ENCODE measurements around the gene GNS.

Gene GNS

GRCh38 chr12:64687816-64688215 lies 71.4 kb downstream of the GNS start:
- Histone ChIP-seq H3K27ac (ENCODE audit: insufficient read depth in 1 of 2, low read depth in 1 of 2, low read length in 2 of 2, poor library complexity in 1 of 2, severe bottlenecking in 2 of 2) (no peak overlapping the region), H3K4me3 (ENCODE audit: control insufficient read depth in 1 of 7, extremely low read depth in 1 of 7, insufficient read depth in 4 of 7, low read depth in 2 of 7, low read length in 6 of 7) (no peak overlapping the region), H3K27me3 (replicated peaks in 2 of 5; ENCODE audit: control insufficient read depth in 4 of 5, insufficient read depth in 5 of 5, low read length in 4 of 5) (no peaks in the 10 kb centered on the region), H3K4me1 (ENCODE audit: control extremely low read depth in 1 of 4, control insufficient read depth in 4 of 4, insufficient read depth in 4 of 4, low read length in 3 of 4) (peaks cover 2 to 31% (median 17%) of the 10 kb centered on the region in 4 experiments), H3K36me3 (ENCODE audit: control insufficient read depth in 4 of 4, insufficient read depth in 4 of 4, low read length in 3 of 4) (peaks cover 0 to 23% (median 18%) of the 10 kb centered on the region in 4 experiments), H3K9me3 (ENCODE audit: control extremely low read depth in 1 of 5, control insufficient read depth in 4 of 5, insufficient read depth in 2 of 5, low read depth in 1 of 5, low read length in 4 of 5) (no peaks in the 10 kb centered on the region)
- DNase-seq = no peak
- CTCF ChIA-PET = interaction anchor here (0.6 to 1.9 kb wide), 5 partner anchors 8 to 139 kb away, joined by 3 to 9 read pairs (median 3); no protein-coding TSS in a partner anchor
- WGBS (ENCODE audit: insufficient coverage) = 73% methylated on average over 5 of the region's 5 CpGs
- POLR2A ChIA-PET = no interaction called here

GRCh38 chr12:64685605-64686004 lies 73.6 kb downstream of the GNS start:
- no peaks in the 10 kb centered on the region for H3K9me3 ChIP-seq (ENCODE audit: control extremely low read depth in 1 of 5, control insufficient read depth in 4 of 5, insufficient read depth in 2 of 5, low read depth in 1 of 5, low read length in 4 of 5)
- no peak for DNase-seq
- H3K4me1 ChIP-seq (ENCODE audit: control extremely low read depth in 1 of 4, control insufficient read depth in 4 of 4, insufficient read depth in 4 of 4, low read length in 3 of 4) = peaks cover 7 to 44% (median 25%) of the 10 kb centered on the region in 4 experiments
- no peaks in the 10 kb centered on the region for H3K27me3 ChIP-seq (replicated peaks in 2 of 5; ENCODE audit: control insufficient read depth in 4 of 5, insufficient read depth in 5 of 5, low read length in 4 of 5)
- over 99% methylated on average over 13 of the region's 15 CpGs for WGBS (ENCODE audit: insufficient coverage)
- no peak overlapping the region for H3K27ac ChIP-seq (ENCODE audit: insufficient read depth in 1 of 2, low read depth in 1 of 2, low read length in 2 of 2, poor library complexity in 1 of 2, severe bottlenecking in 2 of 2)
- H3K4me3 ChIP-seq (ENCODE audit: control insufficient read depth in 1 of 7, extremely low read depth in 1 of 7, insufficient read depth in 4 of 7, low read depth in 2 of 7, low read length in 6 of 7) = no peak overlapping the region
- peaks cover 0 to 17% (median 15%) of the 10 kb centered on the region in 4 experiments for H3K36me3 ChIP-seq (ENCODE audit: control insufficient read depth in 4 of 4, insufficient read depth in 4 of 4, low read length in 3 of 4)
- POLR2A ChIA-PET = no interaction called here
- CTCF ChIA-PET = interaction anchor here (0.7 to 1.3 kb wide), 5 partner anchors 10 to 136 kb away, joined by 3 to 4 read pairs (median 3); no protein-coding TSS in a partner anchor

GRCh38 chr12:64685050-64685449 lies 74.2 kb downstream of the GNS start:
- Histone ChIP-seq H3K4me3 (ENCODE audit: control insufficient read depth in 1 of 7, extremely low read depth in 1 of 7, insufficient read depth in 4 of 7, low read depth in 2 of 7, low read length in 6 of 7) (no peak overlapping the region), H3K27ac (ENCODE audit: insufficient read depth in 1 of 2, low read depth in 1 of 2, low read length in 2 of 2, poor library complexity in 1 of 2, severe bottlenecking in 2 of 2) (no peak overlapping the region), H3K27me3 (replicated peaks in 2 of 5; ENCODE audit: control insufficient read depth in 4 of 5, insufficient read depth in 5 of 5, low read length in 4 of 5) (no peaks in the 10 kb centered on the region), H3K4me1 (ENCODE audit: control extremely low read depth in 1 of 4, control insufficient read depth in 4 of 4, insufficient read depth in 4 of 4, low read length in 3 of 4) (peaks cover 7 to 49% (median 26%) of the 10 kb centered on the region in 4 experiments), H3K9me3 (ENCODE audit: control extremely low read depth in 1 of 5, control insufficient read depth in 4 of 5, insufficient read depth in 2 of 5, low read depth in 1 of 5, low read length in 4 of 5) (no peaks in the 10 kb centered on the region), H3K36me3 (ENCODE audit: control insufficient read depth in 4 of 4, insufficient read depth in 4 of 4, low read length in 3 of 4) (peaks cover 0 to 17% (median 15%) of the 10 kb centered on the region in 4 experiments)
- WGBS (ENCODE audit: insufficient coverage) = 100% methylated on average over 5 of the region's 6 CpGs
- POLR2A ChIA-PET = no interaction called here
- DNase-seq = no peak
- CTCF ChIA-PET = interaction anchor here (1.2 to 1.6 kb wide), 4 partner anchors 11 to 125 kb away, joined by 3 to 5 read pairs (median 4); no protein-coding TSS in a partner anchor

DNA sequence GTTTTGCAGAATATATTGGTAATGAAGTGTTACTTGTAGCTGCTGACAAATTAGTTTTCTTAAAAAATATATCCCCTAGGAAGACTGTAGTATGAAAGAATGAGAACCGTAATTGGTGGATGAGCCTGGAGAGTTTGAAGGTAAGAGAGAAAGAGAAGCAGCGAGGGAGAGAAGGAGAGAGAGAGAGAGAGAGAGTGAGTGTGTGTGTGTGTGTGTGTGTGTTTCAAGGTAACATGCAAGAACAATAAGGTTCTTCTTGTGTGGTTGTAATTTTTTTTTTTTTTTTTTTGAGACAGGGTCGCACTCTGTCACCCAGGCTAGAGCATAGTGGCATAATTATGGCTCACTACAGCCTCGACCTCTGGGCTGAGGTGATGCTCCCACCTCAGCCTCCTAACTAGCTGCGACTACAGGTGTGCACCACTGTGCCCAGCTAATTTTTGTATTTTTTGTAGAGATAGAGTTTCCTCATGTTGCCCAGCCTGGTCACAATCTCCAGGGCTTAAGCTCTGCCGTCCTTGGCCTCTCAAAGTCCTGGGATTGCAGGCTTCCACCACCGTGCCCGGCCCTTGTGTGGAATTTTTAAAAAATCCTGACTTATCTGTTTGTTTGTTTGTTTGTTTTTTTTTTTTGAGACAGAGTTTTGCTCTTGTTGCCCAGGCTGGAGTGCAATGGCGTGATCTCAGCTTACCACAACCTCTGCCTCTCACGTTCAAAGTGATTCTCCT lies 75.2 kb downstream of the GNS start:
- ChIA-PET POLR2A (no interaction called here), CTCF (interaction anchor here (0.7 to 2.0 kb wide), 5 partner anchors 62 to 134 kb away, joined by 3 to 8 read pairs (median 4); no protein-coding TSS in a partner anchor)
- no peaks in the 10 kb centered on the region for H3K27me3 ChIP-seq (replicated peaks in 2 of 5; ENCODE audit: control insufficient read depth in 4 of 5, insufficient read depth in 5 of 5, low read length in 4 of 5)
- no peaks in the 10 kb centered on the region for H3K9me3 ChIP-seq (ENCODE audit: control extremely low read depth in 1 of 5, control insufficient read depth in 4 of 5, insufficient read depth in 2 of 5, low read depth in 1 of 5, low read length in 4 of 5)
- H3K4me3 ChIP-seq (ENCODE audit: control insufficient read depth in 1 of 7, extremely low read depth in 1 of 7, insufficient read depth in 4 of 7, low read depth in 2 of 7, low read length in 6 of 7) = no peak overlapping the region
- peaks cover 9 to 52% (median 32%) of the 10 kb centered on the region in 4 experiments for H3K4me1 ChIP-seq (ENCODE audit: control extremely low read depth in 1 of 4, control insufficient read depth in 4 of 4, insufficient read depth in 4 of 4, low read length in 3 of 4)
- no peak overlapping the region for H3K27ac ChIP-seq (ENCODE audit: insufficient read depth in 1 of 2, low read depth in 1 of 2, low read length in 2 of 2, poor library complexity in 1 of 2, severe bottlenecking in 2 of 2)
- DNase-seq = no peak
- peaks cover 0 to 17% (median 15%) of the 10 kb centered on the region in 4 experiments for H3K36me3 ChIP-seq (ENCODE audit: control insufficient read depth in 4 of 4, insufficient read depth in 4 of 4, low read length in 3 of 4)
- WGBS (ENCODE audit: insufficient coverage) = 96% methylated on average over 5 of the region's 10 CpGs

GRCh38 chr12:64682572-64683277 lies 76.5 kb downstream of the GNS start:
- H3K4me3 ChIP-seq (ENCODE audit: control insufficient read depth in 1 of 7, extremely low read depth in 1 of 7, insufficient read depth in 4 of 7, low read depth in 2 of 7, low read length in 6 of 7) = no peak overlapping the region
- H3K36me3 ChIP-seq (ENCODE audit: control insufficient read depth in 4 of 4, insufficient read depth in 4 of 4, low read length in 3 of 4) = peaks cover 0 to 10% (median 8%) of the 10 kb centered on the region in 4 experiments
- 84% methylated on average over 3 of the region's 6 CpGs for WGBS (ENCODE audit: insufficient coverage)
- H3K27me3 ChIP-seq (replicated peaks in 2 of 5; ENCODE audit: control insufficient read depth in 4 of 5, insufficient read depth in 5 of 5, low read length in 4 of 5) = no peaks in the 10 kb centered on the region
- H3K9me3 ChIP-seq (ENCODE audit: control extremely low read depth in 1 of 5, control insufficient read depth in 4 of 5, insufficient read depth in 2 of 5, low read depth in 1 of 5, low read length in 4 of 5) = no peaks in the 10 kb centered on the region
- H3K4me1 ChIP-seq (ENCODE audit: control extremely low read depth in 1 of 4, control insufficient read depth in 4 of 4, insufficient read depth in 4 of 4, low read length in 3 of 4) = peaks cover 9 to 50% (median 33%) of the 10 kb centered on the region in 4 experiments
- no peak overlapping the region for H3K27ac ChIP-seq (ENCODE audit: insufficient read depth in 1 of 2, low read depth in 1 of 2, low read length in 2 of 2, poor library complexity in 1 of 2, severe bottlenecking in 2 of 2)
- ChIA-PET POLR2A (no interaction called here), CTCF (interaction anchor here (1.0 to 2.0 kb wide), 4 partner anchors 14 to 133 kb away, joined by 3 to 8 read pairs (median 4); no protein-coding TSS in a partner anchor)
- DNase-seq = no peak

DNA sequence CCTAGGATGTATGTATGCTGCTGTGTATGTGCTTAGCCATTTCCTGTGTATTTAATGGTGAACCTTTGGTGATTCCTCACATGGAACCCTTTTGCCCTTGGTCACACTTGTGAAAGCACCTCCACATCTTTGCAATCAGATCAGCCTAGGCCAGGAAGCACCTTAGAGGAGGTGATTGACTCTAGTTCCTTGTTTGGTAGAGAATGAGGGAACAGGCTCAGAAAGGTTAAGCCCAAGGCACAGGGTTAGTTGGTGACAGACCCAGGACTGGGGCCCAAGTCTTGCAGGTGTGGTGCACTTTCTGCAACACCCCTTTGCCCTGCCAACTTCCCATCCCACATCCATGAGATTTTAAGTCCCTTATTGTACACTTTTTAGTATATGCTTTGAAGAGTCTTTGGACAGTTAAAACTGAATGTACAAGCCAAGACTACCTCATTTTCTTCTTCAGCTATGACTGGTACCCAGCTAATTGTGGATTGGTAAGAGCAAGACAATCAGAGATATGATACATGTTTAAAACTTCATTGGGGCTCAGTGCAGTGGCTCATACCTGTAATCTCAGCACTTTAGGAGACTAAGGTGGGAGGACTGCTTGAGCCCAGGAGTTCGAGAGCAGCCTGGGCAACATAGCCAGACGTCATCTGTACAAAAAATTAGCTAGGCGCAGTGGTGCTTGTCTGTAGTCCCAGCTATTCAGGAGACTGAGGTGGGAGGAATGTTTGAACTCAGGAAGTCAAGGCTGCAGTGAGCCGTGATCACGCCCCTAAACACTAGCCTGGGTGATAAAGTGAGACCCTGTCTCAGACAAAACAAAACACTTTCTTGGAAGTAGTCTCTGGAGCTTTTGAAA lies 77.8 kb downstream of the GNS start:
- Histone ChIP-seq H3K4me1 (ENCODE audit: control extremely low read depth in 1 of 4, control insufficient read depth in 4 of 4, insufficient read depth in 4 of 4, low read length in 3 of 4) (peaks cover 9 to 55% (median 40%) of the 10 kb centered on the region in 4 experiments), H3K36me3 (ENCODE audit: control insufficient read depth in 4 of 4, insufficient read depth in 4 of 4, low read length in 3 of 4) (peaks cover 0 to 9% (median 7%) of the 10 kb centered on the region in 4 experiments), H3K9me3 (ENCODE audit: control extremely low read depth in 1 of 5, control insufficient read depth in 4 of 5, insufficient read depth in 2 of 5, low read depth in 1 of 5, low read length in 4 of 5) (no peaks in the 10 kb centered on the region), H3K27me3 (replicated peaks in 2 of 5; ENCODE audit: control insufficient read depth in 4 of 5, insufficient read depth in 5 of 5, low read length in 4 of 5) (no peaks in the 10 kb centered on the region), H3K27ac (ENCODE audit: insufficient read depth in 1 of 2, low read depth in 1 of 2, low read length in 2 of 2, poor library complexity in 1 of 2, severe bottlenecking in 2 of 2) (no peak overlapping the region), H3K4me3 (ENCODE audit: control insufficient read depth in 1 of 7, extremely low read depth in 1 of 7, insufficient read depth in 4 of 7, low read depth in 2 of 7, low read length in 6 of 7) (no peak overlapping the region)
- ChIA-PET POLR2A (no interaction called here), CTCF (interaction anchor here (0.6 to 1.7 kb wide), 4 partner anchors 11 to 54 kb away, joined by 3 to 5 read pairs (median 4); no protein-coding TSS in a partner anchor)
- DNase-seq = no peak
- WGBS (ENCODE audit: insufficient coverage) = 97% methylated on average over 5 of the region's 5 CpGs
